Fibroblast of the aortic adventitia (primary cell): ENCODE measurements around the gene CER1. TPM values are rescaled to one million over a fixed set of nuclear protein-coding genes. Genes with fewer than 3 reads are reported as not detected.

ENCODE experiments used
- DNase-seq: peaks from one replicate; pipeline ENCODE4 v3.0.0-alpha.2; 2010; ENCODE audit warnings: low read depth
- H3K4me3 ChIP-seq: 2 replicates; pipeline ENCODE4 v1.5.1; 2011; ENCODE audit warnings: low read depth, mild to moderate bottlenecking, control low read depth, low read length, moderate library complexity
- total RNA-seq: library from RNA; depleted of rRNA; stranded (reverse); fragments of >200 nt; gene quantifications from 2 replicates; pipeline ENCODE4 v1.2.3, GENCODE V29; 2012; ENCODE audit warnings: low replicate concordance
- TF ChIP-seq, protein P1 (sequence below): IDR thresholded peaks from 2 replicates; pipeline ENCODE4 v1.5.1; 2011; ENCODE audit warnings: mild to moderate bottlenecking, low read length, control low read depth, inconsistent platforms; ENCODE audit not compliant: insufficient read depth

Gene CER1
- total RNA-seq, 1 donor: not detected

GRCh38 chr9:14671377-14671776 is 51.2 kb downstream of the CER1 start:
- H3K4me3 ChIP-seq: no peak overlapping the region
- TF ChIP-seq, protein P1, sequence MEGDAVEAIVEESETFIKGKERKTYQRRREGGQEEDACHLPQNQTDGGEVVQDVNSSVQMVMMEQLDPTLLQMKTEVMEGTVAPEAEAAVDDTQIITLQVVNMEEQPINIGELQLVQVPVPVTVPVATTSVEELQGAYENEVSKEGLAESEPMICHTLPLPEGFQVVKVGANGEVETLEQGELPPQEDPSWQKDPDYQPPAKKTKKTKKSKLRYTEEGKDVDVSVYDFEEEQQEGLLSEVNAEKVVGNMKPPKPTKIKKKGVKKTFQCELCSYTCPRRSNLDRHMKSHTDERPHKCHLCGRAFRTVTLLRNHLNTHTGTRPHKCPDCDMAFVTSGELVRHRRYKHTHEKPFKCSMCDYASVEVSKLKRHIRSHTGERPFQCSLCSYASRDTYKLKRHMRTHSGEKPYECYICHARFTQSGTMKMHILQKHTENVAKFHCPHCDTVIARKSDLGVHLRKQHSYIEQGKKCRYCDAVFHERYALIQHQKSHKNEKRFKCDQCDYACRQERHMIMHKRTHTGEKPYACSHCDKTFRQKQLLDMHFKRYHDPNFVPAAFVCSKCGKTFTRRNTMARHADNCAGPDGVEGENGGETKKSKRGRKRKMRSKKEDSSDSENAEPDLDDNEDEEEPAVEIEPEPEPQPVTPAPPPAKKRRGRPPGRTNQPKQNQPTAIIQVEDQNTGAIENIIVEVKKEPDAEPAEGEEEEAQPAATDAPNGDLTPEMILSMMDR: no peak
- no peak for DNase-seq

- peak; percentile 64 for DNase-seq
- TF ChIP-seq, protein P1: no peak
- no peak overlapping the region for H3K4me3 ChIP-seq
Observed at GRCh38 chr9:14670718-14671117, 51.8 kb downstream of the CER1 start.

Other genes with a start within 250 kb of the CER1 start
- gene ZDHHC21, start 29.3 kb downstream of the CER1 start, total RNA-seq: 11.8 and 21.3 TPM in 2 replicates
- 0.45 and 0.49 TPM in 2 replicates for gene FREM1, start 187.7 kb upstream of the CER1 start, total RNA-seq